ENCODE results near the gene EGFR. TPM values are rescaled to one million over a fixed set of nuclear protein-coding genes. Genes with fewer than 3 reads are reported as not detected.

The EGFR gene
- total RNA-seq, 4 donors from 2014 or later, result 87.2 to 124 (median 94.5) TPM

DNA sequence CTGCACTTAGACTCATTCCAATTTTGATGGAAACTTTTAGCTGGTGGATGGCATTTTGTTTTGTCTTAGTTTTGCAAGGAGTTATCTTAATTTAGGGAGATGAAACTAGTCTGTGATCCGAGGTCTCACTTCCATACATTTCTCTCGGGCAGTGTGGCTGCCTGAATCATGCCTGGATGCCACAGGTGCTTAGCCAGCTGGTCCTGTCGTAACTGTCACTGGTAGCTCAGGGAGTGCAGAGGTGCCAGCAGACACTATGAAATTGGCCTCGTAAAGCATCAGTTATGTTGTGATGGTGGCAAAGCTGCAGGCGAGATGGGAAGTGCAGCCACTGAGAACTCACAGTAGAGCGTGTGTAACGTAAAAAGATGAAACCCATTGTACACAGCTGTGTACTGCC lies 74.9 kb downstream of the EGFR start:
- no peak for TF ChIP-seq CTCF (IDR thresholded peaks at IDR 0.05)
- DNase-seq (ENCODE audit: low spot score) (no peak), ATAC-seq (ENCODE audit: low FRiP score) (no peak)

DNA sequence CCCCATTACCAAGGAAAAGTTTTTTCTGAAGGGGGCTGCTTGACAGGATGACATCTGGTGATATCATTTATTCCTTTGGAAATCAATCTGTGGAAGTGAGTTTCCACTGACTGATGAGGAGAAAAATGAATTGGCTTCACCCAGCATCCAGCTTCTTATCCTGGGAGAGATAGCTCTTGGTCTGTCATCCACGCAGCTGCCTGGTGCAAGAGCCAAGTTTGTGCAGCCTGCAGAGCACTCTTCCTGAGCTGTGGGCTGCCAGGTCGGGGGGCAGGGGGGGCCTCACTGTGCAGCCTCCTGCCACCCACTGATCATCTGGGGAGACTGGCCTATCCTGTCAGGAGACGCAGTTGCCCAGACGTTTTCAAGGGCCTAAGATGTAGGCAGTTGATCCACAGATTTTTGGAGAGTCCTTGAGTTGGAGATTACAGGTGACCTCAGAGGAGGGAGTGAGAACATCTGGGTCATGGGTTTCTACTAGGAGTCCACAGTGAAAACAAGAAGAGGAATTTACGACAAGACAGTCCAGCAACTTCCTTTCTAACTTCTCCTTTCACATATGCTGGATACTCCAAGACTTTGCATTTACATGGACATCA lies 75.4 kb downstream of the EGFR start:
- no peak for TF ChIP-seq CTCF (IDR thresholded peaks at IDR 0.05)
- no peak for ATAC-seq (ENCODE audit: low FRiP score)
- DNase-seq (ENCODE audit: low spot score), result no peak

GRCh38 chr7:55095672-55096071 lies 76.9 kb downstream of the EGFR start:
- ATAC-seq (ENCODE audit: low FRiP score) (no peak), DNase-seq (ENCODE audit: low spot score) (no peak)
- TF ChIP-seq CTCF (IDR thresholded peaks at IDR 0.05), result no peak

DNA sequence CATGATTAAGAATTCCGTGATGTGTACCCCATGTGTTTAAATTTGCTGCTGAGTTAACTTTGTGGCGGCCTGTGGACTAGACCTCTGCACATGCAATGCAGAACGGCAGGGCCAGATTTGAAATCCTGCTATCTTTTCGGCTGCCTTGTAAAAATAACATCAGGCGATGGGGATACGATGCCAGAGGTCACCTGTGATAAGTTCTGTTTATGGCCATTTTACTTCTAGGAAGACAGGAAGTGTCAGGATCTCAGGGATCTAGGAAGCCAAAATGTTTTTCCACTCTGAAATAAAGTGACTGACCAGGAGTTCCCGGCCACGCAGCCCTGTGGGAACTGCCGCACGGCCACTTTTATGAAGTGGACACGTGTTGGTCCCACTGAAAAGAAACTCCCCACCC lies 77.5 kb downstream of the EGFR start:
- TF ChIP-seq CTCF (IDR thresholded peaks at IDR 0.05), result no peak
- ATAC-seq (ENCODE audit: low FRiP score) (no peak), DNase-seq (ENCODE audit: low spot score) (no peak)

GRCh38 chr7:55097100-55097499 lies 78.3 kb downstream of the EGFR start:
- TF ChIP-seq CTCF (IDR thresholded peaks at IDR 0.05), result no peak
- no peak for ATAC-seq (ENCODE audit: low FRiP score)

GRCh38 chr7:55099066-55099820 lies 80.4 kb downstream of the EGFR start:
- DNase-seq (ENCODE audit: low spot score) (no peak), ATAC-seq (ENCODE audit: low FRiP score) (peak; percentile 76)
- TF ChIP-seq CTCF (IDR thresholded peaks at IDR 0.05), result no peak

More at GRCh38 chr7:55097100-55097499, 78.3 kb downstream of the EGFR start:
- no peak for DNase-seq (ENCODE audit: low spot score)

All from omental fat pad (tissue), 4 donors.